ENCODE data around the gene UCN2. TPM values are rescaled to one million over a fixed set of nuclear protein-coding genes. Genes with fewer than 3 reads are reported as not detected.
A peak's percentile ranks its signal among the peaks of the same experiment; 100 is the strongest.
"Not testable (repeated sequence)": the region's sequence is repeated elsewhere in the genome, so short reads cannot be mapped to it uniquely, and the experiment has no call there.

UCN2 gene
- total RNA-seq, 4 donors from 2014 or later = not detected

DNA sequence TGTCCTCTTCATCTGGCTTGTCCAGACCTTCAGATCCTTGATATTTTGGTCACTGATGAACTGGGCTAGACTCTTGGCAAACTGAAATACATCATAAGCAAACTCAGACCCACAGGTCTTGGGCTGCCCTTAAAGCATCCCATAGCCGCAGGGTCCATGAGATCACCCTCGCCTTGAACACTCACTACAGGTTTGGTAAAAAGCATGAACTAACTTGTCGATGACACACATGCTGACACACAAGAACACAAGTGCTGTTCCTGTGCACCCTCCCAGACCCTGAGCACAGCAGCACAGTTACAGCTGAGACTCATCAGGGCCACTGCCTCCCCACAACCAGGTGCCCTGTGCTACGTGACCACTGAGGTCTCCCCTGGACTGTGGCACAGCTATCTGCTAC lies 28.0 kb downstream of the UCN2 start:
- DNase-seq (no peak), ATAC-seq (no peak)
- H3K27me3 ChIP-seq = no peaks in the 10 kb centered on the region
- intact Hi-C loops (cut with DNase I; ENCODE audit: low total_unique reads) = no loop called here
- no peaks in the 10 kb centered on the region for H3K4me1 ChIP-seq
- H3K9me3 ChIP-seq = no peaks in the 10 kb centered on the region
- TF ChIP-seq POLR2A (IDR thresholded peaks at IDR 0.05) = no peak
- TF ChIP-seq, protein P1, sequence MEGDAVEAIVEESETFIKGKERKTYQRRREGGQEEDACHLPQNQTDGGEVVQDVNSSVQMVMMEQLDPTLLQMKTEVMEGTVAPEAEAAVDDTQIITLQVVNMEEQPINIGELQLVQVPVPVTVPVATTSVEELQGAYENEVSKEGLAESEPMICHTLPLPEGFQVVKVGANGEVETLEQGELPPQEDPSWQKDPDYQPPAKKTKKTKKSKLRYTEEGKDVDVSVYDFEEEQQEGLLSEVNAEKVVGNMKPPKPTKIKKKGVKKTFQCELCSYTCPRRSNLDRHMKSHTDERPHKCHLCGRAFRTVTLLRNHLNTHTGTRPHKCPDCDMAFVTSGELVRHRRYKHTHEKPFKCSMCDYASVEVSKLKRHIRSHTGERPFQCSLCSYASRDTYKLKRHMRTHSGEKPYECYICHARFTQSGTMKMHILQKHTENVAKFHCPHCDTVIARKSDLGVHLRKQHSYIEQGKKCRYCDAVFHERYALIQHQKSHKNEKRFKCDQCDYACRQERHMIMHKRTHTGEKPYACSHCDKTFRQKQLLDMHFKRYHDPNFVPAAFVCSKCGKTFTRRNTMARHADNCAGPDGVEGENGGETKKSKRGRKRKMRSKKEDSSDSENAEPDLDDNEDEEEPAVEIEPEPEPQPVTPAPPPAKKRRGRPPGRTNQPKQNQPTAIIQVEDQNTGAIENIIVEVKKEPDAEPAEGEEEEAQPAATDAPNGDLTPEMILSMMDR (IDR thresholded peaks at IDR 0.05 in 4 of 5, conservative IDR thresholded peaks at IDR 0.05 in 1 of 5) = no peak
- no peaks in the 10 kb centered on the region for H3K36me3 ChIP-seq
- in situ Hi-C loops (cut with MboI; ENCODE audit: low sequenced_read_pairs in 4 of 4) = no loop called here
- H3K27ac ChIP-seq = no peak overlapping the region
- no peak overlapping the region for H3K4me3 ChIP-seq

DNA sequence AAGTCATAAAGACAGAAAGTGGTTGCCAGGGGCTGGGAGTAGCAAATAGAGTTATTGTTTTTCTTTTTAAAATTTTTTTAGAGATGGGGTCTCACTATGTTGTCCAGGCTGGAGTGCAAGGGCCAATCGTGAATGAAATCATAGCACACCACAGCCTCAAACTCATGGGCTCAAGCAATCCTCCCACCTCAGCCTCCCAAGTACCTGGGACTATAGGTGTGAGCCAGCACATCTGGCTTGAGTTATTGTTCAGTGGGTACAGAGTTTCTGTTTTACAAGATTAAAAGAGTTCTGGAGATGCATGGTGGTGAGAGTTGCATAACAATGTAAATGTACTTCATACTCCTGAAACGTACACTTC lies 30.6 kb downstream of the UCN2 start:
- H3K36me3 ChIP-seq = no peaks in the 10 kb centered on the region

DNA sequence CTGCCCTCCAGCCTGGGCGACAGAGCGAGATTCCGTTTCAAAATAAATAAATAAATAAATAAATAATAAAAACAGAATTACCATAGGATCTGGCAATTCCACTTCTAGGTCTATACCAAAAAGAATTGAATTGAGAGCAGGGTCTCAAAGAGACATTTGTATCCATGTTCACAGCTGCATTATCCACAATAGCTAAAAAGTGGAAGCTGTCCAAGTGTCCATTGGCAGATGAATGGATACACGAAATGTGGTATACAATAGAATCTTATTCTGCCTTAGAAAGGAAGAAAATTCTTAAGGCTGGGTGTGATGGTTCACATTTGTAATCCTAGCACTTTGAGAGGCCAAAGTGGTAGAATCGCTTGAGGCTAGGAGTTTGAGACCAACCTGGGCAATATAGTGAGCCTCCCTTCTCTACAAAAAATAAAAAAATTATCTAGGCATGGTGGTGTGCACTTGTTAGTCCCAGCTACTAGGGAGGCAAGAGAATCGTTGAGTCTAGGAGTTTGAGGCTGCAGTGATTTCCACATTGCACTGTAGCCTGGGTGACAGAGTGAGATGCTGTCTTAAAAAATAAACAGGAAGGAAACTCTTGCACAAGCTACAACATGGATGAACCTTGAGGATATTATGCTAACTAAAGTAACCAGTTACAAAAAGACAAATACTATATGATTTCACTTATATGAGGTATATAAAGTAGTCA lies 31.2 kb downstream of the UCN2 start:
- intact Hi-C loops (cut with DNase I; ENCODE audit: low total_unique reads) (no loop called here), in situ Hi-C loops (cut with MboI; ENCODE audit: low sequenced_read_pairs in 4 of 4) (no loop called here)
- H3K9me3 ChIP-seq = no peaks in the 10 kb centered on the region
- ATAC-seq = no peak
- TF ChIP-seq, protein P1 (IDR thresholded peaks at IDR 0.05 in 4 of 5, conservative IDR thresholded peaks at IDR 0.05 in 1 of 5) = no peak
- no peak overlapping the region for H3K4me3 ChIP-seq
- H3K27ac ChIP-seq = no peak overlapping the region
- no peak for DNase-seq
- no peaks in the 10 kb centered on the region for H3K4me1 ChIP-seq
- no peaks in the 10 kb centered on the region for H3K27me3 ChIP-seq
- no peaks in the 10 kb centered on the region for H3K36me3 ChIP-seq

More for the DNA sequence above, 30.6 kb downstream of the UCN2 start:
- intact Hi-C loops (cut with DNase I; ENCODE audit: low total_unique reads) (no loop called here), in situ Hi-C loops (cut with MboI; ENCODE audit: low sequenced_read_pairs in 4 of 4) (no loop called here)
- Histone ChIP-seq H3K27ac (no peak overlapping the region), H3K9me3 (no peaks in the 10 kb centered on the region), H3K27me3 (no peaks in the 10 kb centered on the region), H3K4me3 (no peak overlapping the region), H3K4me1 (no peaks in the 10 kb centered on the region)
- no peak for ATAC-seq
- DNase-seq = no peak
- TF ChIP-seq, protein P1 (IDR thresholded peaks at IDR 0.05 in 4 of 5, conservative IDR thresholded peaks at IDR 0.05 in 1 of 5) = no peak
- no peak for TF ChIP-seq POLR2A (IDR thresholded peaks at IDR 0.05)

DNA sequence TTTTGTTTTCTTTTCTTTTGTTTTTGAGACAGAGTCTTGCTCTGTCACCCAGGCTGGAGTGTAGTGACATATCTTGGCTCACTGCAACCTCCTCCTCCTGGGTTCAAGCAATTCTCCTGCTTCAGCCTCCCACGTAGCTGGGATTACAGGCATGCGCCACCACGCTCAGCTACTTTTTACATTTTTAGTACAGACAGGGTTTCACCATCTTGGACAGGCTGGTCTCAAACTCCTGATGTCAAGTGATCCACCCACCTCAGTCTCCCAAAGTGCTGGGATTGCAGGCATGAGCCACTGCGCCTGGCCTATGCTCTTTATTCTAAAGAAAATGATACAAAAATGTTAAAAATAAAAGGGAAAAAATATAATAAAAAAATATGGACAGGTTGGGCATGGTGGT lies 32.9 kb downstream of the UCN2 start:
- H3K4me1 ChIP-seq; H3K27me3 ChIP-seq; ATAC-seq; in situ Hi-C loops (cut with MboI; ENCODE audit: low sequenced_read_pairs in 4 of 4); H3K36me3 ChIP-seq; intact Hi-C loops (cut with DNase I; ENCODE audit: low total_unique reads); DNase-seq; H3K9me3 ChIP-seq; H3K4me3 ChIP-seq; H3K27ac ChIP-seq: not testable (repeated sequence)

DNA sequence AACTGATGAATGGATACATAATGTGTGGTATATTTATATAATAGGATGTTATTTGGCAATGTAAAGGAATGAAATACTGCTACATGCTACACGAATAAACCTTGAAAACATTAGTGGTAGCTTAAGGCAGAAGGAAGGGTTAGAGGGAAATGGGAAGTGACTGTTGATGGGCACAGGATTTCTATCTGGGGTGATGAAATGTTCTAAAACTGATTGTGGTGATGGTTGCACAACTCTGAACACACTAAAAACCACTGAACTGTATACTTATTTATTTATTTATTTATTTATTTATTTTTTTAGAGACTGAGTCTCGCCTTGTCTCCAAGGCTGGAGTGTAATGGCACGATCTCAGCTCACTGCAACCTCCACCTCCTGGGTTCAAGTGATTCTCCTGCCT lies 34.8 kb downstream of the UCN2 start:
- in situ Hi-C loops (cut with MboI; ENCODE audit: low sequenced_read_pairs in 4 of 4) = no loop called here
- Histone ChIP-seq H3K27ac (no peak overlapping the region), H3K4me3 (no peak overlapping the region), H3K27me3 (no peaks in the 10 kb centered on the region), H3K9me3 (no peaks in the 10 kb centered on the region), H3K36me3 (no peaks in the 10 kb centered on the region), H3K4me1 (no peaks in the 10 kb centered on the region)
- TF ChIP-seq, protein P1 (IDR thresholded peaks at IDR 0.05 in 4 of 5, conservative IDR thresholded peaks at IDR 0.05 in 1 of 5) = no peak
- no peak for TF ChIP-seq POLR2A (IDR thresholded peaks at IDR 0.05)
- DNase-seq = no peak
- intact Hi-C loops (cut with DNase I; ENCODE audit: low total_unique reads) = no loop called here
- peak in 1 of 2 donors; percentile 11 for ATAC-seq
